Fibroblast of the aortic adventitia (primary cell): ENCODE results near the gene E4F1. TPM values are rescaled to one million over a fixed set of nuclear protein-coding genes. Genes with fewer than 3 reads are reported as not detected.

Source experiments
- DNase-seq: peaks from one replicate; pipeline ENCODE4 v3.0.0-alpha.2; 2010; ENCODE audit warnings: low read depth
- H3K4me3 ChIP-seq: 2 replicates; pipeline ENCODE4 v1.5.1; 2011; ENCODE audit warnings: low read depth, mild to moderate bottlenecking, control low read depth, low read length, moderate library complexity
- CTCF ChIP-seq: IDR thresholded peaks from 2 replicates; pipeline ENCODE4 v1.5.1; 2011; ENCODE audit warnings: mild to moderate bottlenecking, low read length, control low read depth, inconsistent platforms; ENCODE audit not compliant: insufficient read depth
- total RNA-seq: library from RNA; depleted of rRNA; stranded (reverse); fragments of >200 nt; gene quantifications from 2 replicates; pipeline ENCODE4 v1.2.3, GENCODE V29; 2012; ENCODE audit warnings: low replicate concordance

E4F1 gene
- total RNA-seq, 1 donor, result 18.7 TPM

GRCh38 chr16:2234813-2235170, 11.4 kb downstream of the E4F1 start:
- H3K4me3 ChIP-seq, result no peak overlapping the region
- no peak for TF ChIP-seq CTCF
- no peak for DNase-seq

DNA sequence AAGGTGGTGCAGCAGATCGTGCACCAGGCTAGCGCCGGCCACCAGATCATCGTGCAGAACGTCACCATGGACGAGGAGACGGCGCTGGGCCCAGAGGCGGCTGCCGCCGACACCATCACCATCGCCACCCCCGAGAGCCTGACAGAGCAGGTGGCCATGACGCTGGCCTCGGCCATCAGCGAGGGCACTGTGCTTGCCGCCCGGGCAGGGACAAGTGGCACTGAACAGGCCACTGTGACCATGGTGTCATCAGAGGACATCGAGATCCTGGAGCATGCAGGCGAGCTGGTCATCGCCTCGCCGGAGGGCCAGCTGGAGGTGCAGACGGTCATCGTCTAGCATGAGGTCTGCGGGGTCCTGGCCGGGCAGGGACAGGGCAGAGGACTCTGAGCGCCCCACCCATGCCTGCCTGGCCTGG, 11.9 kb downstream of the E4F1 start:
- no peak for DNase-seq
- H3K4me3 ChIP-seq, result no peak overlapping the region
- no peak for TF ChIP-seq CTCF

- TF ChIP-seq CTCF, result no peak
- no peak for DNase-seq
- H3K4me3 ChIP-seq, result no peak overlapping the region
Observed at GRCh38 chr16:2235695-2236336, 12.4 kb downstream of the E4F1 start.

GRCh38 chr16:2236337-2237101, 13.1 kb downstream of the E4F1 start, which contains the start of gene DNASE1L2:
DNASE1L2 (plus strand) TSS chr16:2236444; CDS start chr16:2236817, 373 bp downstream.
- DNase-seq, result no peak
- peak within 1 kb of the TSS; percentile 44 for H3K4me3 ChIP-seq
- no peak for TF ChIP-seq CTCF

GRCh38 chr16:2237102-2237482, 13.7 kb downstream of the E4F1 start:
- TF ChIP-seq CTCF, result no peak
- peak overlapping the region; percentile 44 for H3K4me3 ChIP-seq
- DNase-seq, result no peak

- DNase-seq, result no peak
- no peak for TF ChIP-seq CTCF
Observed at GRCh38 chr16:2237493-2238149, 14.2 kb downstream of the E4F1 start.

More at GRCh38 chr16:2237493-2238149, 14.2 kb downstream of the E4F1 start:
- no peak overlapping the region for H3K4me3 ChIP-seq
